ENCODE results near the gene GAREM1. TPM values are rescaled to one million over a fixed set of nuclear protein-coding genes. Genes with fewer than 3 reads are reported as not detected.

Gene GAREM1
- total RNA-seq, 5 donors from 2014 or later (not counting 1 experiment from before 2014, with no cell fraction given): 0.26 to 0.41 (median 0.33) TPM

DNA sequence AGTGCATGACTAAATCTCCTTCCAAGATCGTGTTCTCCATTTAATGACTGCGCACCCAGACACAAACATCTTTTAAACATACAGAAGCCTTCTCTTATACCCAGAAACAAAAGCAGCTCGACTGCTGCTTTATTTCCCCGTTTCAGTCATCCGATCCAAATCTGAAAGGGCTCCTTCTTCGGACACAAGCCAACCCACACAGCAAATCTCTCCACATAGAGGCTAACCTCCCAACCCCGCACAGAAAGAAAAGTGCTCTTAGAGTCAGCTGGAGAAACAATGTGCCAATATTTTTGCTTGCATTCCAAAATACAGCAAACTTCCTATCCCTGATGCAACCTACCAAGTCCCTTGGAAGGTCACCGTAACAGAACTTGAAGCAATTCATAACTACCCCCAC is 29.1 kb downstream of the GAREM1 start:
- CTCF ChIA-PET: interaction anchor here in 1 of 2 donors (0.5 kb wide), 1 partner anchor 184 kb away, joined by 4 read pairs; no protein-coding TSS in a partner anchor
- Mint-ChIP-seq H3K27me3 (peaks cover 4 to 17% of the 10 kb centered on the region in 2 donors), H3K9me3 (no peaks in the 10 kb centered on the region), H3K36me3 (no peaks in the 10 kb centered on the region), H3K4me1 (no peaks in the 10 kb centered on the region), H3K4me3 (no peak overlapping the region), H3K27ac (no peak overlapping the region)
- Histone ChIP-seq H3K36me3 (ENCODE audit: control insufficient read depth in 2 of 2, extremely low read depth in 1 of 2, insufficient read depth in 1 of 2, low read length in 1 of 2) (no peaks in the 10 kb centered on the region), H3K27ac (ENCODE audit: low read length) (no peak overlapping the region), H3K27me3 (replicated peaks in 1 of 2; ENCODE audit: control insufficient read depth in 2 of 2, extremely low read depth in 1 of 2, insufficient read depth in 2 of 2, low read length in 1 of 2) (no peaks in the 10 kb centered on the region), H3K4me3 (ENCODE audit: control insufficient read depth in 1 of 2, extremely low read depth in 1 of 2, low read length in 1 of 2) (no peak overlapping the region), H3K4me1 (ENCODE audit: control insufficient read depth in 1 of 2, extremely low read depth in 1 of 2, insufficient read depth in 2 of 2, low read length in 2 of 2) (no peaks in the 10 kb centered on the region), H3K9me3 (no peaks in the 10 kb centered on the region)
- WGBS (ENCODE audit: insufficient coverage): 86% methylated on average over 8 of the region's 8 CpGs
- DNase-seq (no peak), ATAC-seq (replicated peaks in 1 of 4) (no peak)
- POLR2A ChIA-PET: no interaction called here

DNA sequence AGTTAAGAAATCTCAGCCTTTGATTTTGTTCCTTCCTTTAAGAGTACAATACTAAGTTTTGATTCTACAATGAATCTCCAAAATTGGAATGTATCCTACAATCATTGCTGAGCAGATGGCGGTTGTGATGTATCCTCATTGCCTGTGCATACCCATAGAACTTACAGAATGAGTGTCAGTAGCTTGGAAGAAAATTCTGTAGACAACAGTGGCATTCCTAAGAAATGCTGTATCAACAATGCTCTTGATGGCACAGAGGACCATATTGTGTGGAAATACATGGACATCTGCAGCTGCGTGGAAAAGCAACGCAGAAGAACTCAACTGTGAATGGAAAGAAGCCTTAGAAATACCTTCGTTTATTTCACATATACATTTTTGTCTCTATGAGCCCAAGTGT is 30.2 kb downstream of the GAREM1 start:
- Mint-ChIP-seq H3K4me3 (no peak overlapping the region), H3K27ac (no peak overlapping the region), H3K4me1 (no peaks in the 10 kb centered on the region), H3K27me3 (peaks cover 4 to 17% of the 10 kb centered on the region in 2 donors), H3K36me3 (no peaks in the 10 kb centered on the region), H3K9me3 (no peaks in the 10 kb centered on the region)
- Histone ChIP-seq H3K4me1 (ENCODE audit: control insufficient read depth in 1 of 2, extremely low read depth in 1 of 2, insufficient read depth in 2 of 2, low read length in 2 of 2) (no peaks in the 10 kb centered on the region), H3K36me3 (ENCODE audit: control insufficient read depth in 2 of 2, extremely low read depth in 1 of 2, insufficient read depth in 1 of 2, low read length in 1 of 2) (no peaks in the 10 kb centered on the region), H3K9me3 (no peaks in the 10 kb centered on the region), H3K4me3 (ENCODE audit: control insufficient read depth in 1 of 2, extremely low read depth in 1 of 2, low read length in 1 of 2) (no peak overlapping the region), H3K27me3 (replicated peaks in 1 of 2; ENCODE audit: control insufficient read depth in 2 of 2, extremely low read depth in 1 of 2, insufficient read depth in 2 of 2, low read length in 1 of 2) (no peaks in the 10 kb centered on the region), H3K27ac (ENCODE audit: low read length) (no peak overlapping the region)
- ATAC-seq (replicated peaks in 1 of 4) (no peak), DNase-seq (no peak)
- CTCF ChIA-PET: interaction anchor here in 1 of 2 donors (0.6 kb wide), 1 partner anchor 888 kb away, joined by 3 read pairs; no protein-coding TSS in a partner anchor
- 100% methylated on average over 1 of the region's 4 CpGs for WGBS (ENCODE audit: insufficient coverage)
- POLR2A ChIA-PET: no interaction called here

DNA sequence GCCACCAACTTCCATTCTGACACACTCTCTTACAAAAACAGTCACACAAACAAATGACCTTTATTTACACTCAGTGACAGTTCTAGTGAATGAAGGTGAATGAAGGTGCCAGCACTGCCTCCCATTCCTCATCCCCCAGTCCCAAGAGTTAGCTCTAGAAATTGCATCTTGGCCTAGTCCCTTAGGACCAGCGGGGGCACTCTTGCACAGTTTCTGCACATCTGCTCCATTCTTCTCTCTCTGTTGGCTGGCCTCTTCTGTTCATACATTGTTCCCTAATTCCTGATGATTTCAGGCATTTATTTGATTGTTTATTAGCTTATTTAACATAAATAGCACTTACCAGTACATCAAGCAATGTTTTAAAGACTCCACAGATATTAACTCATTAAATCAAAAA is 30.9 kb downstream of the GAREM1 start:
- H3K4me1 ChIP-seq (ENCODE audit: control insufficient read depth in 1 of 2, extremely low read depth in 1 of 2, insufficient read depth in 2 of 2, low read length in 2 of 2): no peaks in the 10 kb centered on the region
- Mint-ChIP-seq H3K9me3 (no peaks in the 10 kb centered on the region), H3K27me3 (peaks cover 4 to 17% of the 10 kb centered on the region in 2 donors), H3K36me3 (no peaks in the 10 kb centered on the region), H3K4me3 (no peak overlapping the region), H3K4me1 (no peaks in the 10 kb centered on the region), H3K27ac (no peak overlapping the region)
- no peaks in the 10 kb centered on the region for H3K9me3 ChIP-seq
- no CpG with 5 or more reads among the region's 1 CpG for whole genome bisulfite sequencing (ENCODE audit: insufficient coverage)
- no peaks in the 10 kb centered on the region for H3K36me3 ChIP-seq (ENCODE audit: control insufficient read depth in 2 of 2, extremely low read depth in 1 of 2, insufficient read depth in 1 of 2, low read length in 1 of 2)
- ATAC-seq (replicated peaks in 1 of 4) (no peak), DNase-seq (peak in 1 of 35 experiments; percentile 5)
- no peak overlapping the region for H3K27ac ChIP-seq (ENCODE audit: low read length)
- ChIA-PET CTCF (interaction anchor here in 1 of 2 donors (0.6 kb wide), 1 partner anchor 888 kb away, joined by 3 read pairs; no protein-coding TSS in a partner anchor), POLR2A (no interaction called here)
- H3K27me3 ChIP-seq (replicated peaks in 1 of 2; ENCODE audit: control insufficient read depth in 2 of 2, extremely low read depth in 1 of 2, insufficient read depth in 2 of 2, low read length in 1 of 2): no peaks in the 10 kb centered on the region
- no peak overlapping the region for H3K4me3 ChIP-seq (ENCODE audit: control insufficient read depth in 1 of 2, extremely low read depth in 1 of 2, low read length in 1 of 2)

DNA sequence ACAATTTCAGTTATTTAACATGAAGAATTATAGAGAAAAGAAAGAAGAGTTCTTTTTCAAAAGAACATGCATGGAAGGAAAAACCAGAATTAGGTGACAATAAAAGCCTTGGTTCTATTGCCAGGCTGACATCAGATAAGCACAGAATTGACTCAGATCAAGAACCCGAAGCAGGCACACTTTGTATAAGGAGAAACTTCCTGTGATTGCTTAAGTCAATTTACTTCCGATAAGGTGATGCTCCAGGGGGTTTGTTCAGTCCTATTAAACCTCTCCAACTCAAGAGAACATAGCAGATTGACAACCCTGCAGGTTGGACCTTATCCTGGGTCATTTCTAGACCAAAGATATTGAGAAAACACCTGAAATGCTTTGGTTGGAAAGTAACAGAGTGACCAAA is 31.4 kb downstream of the GAREM1 start:
- no peak for ATAC-seq (replicated peaks in 1 of 4)
- H3K4me3 ChIP-seq (ENCODE audit: control insufficient read depth in 1 of 2, extremely low read depth in 1 of 2, low read length in 1 of 2): no peak overlapping the region

DNA sequence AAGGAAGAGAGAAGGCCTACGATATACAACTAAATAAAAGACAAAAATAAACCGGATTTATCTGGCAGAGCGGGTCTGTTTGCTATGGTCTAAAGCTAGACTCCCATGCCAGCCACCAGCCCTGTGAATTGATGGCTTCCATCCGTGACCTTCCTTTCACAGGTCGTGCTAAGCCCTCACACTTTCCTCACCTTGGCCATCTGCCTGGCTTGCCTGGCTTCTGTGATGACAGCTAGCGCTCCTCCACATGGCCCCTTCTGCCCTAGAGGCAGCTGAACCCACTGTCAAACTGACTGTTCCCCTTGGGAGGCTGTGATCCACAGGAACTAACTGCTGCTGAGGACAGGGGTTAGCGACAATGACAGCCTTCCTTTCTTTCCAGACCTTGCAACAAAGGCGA is 32.5 kb downstream of the GAREM1 start:
- Mint-ChIP-seq H3K4me1 (no peaks in the 10 kb centered on the region), H3K36me3 (no peaks in the 10 kb centered on the region), H3K9me3 (no peaks in the 10 kb centered on the region), H3K27me3 (peaks cover 4 to 13% of the 10 kb centered on the region in 2 donors), H3K4me3 (no peak overlapping the region), H3K27ac (no peak overlapping the region)
- DNase-seq: no peak
- CTCF ChIA-PET: no interaction called here
- H3K4me1 ChIP-seq (ENCODE audit: control insufficient read depth in 1 of 2, extremely low read depth in 1 of 2, insufficient read depth in 2 of 2, low read length in 2 of 2): no peaks in the 10 kb centered on the region
- ATAC-seq (replicated peaks in 1 of 4): no peak
- H3K27ac ChIP-seq (ENCODE audit: low read length): no peak overlapping the region
- WGBS (ENCODE audit: insufficient coverage): 72% methylated on average over 7 of the region's 8 CpGs
- no peaks in the 10 kb centered on the region for H3K9me3 ChIP-seq
- POLR2A ChIA-PET: no interaction called here
- H3K27me3 ChIP-seq (replicated peaks in 1 of 2; ENCODE audit: control insufficient read depth in 2 of 2, extremely low read depth in 1 of 2, insufficient read depth in 2 of 2, low read length in 1 of 2): no peaks in the 10 kb centered on the region
- no peaks in the 10 kb centered on the region for H3K36me3 ChIP-seq (ENCODE audit: control insufficient read depth in 2 of 2, extremely low read depth in 1 of 2, insufficient read depth in 1 of 2, low read length in 1 of 2)
- H3K4me3 ChIP-seq (ENCODE audit: control insufficient read depth in 1 of 2, extremely low read depth in 1 of 2, low read length in 1 of 2): no peak overlapping the region

More for the DNA sequence above, 31.4 kb downstream of the GAREM1 start:
- Histone ChIP-seq H3K4me1 (ENCODE audit: control insufficient read depth in 1 of 2, extremely low read depth in 1 of 2, insufficient read depth in 2 of 2, low read length in 2 of 2) (no peaks in the 10 kb centered on the region), H3K36me3 (ENCODE audit: control insufficient read depth in 2 of 2, extremely low read depth in 1 of 2, insufficient read depth in 1 of 2, low read length in 1 of 2) (no peaks in the 10 kb centered on the region), H3K27ac (ENCODE audit: low read length) (no peak overlapping the region), H3K9me3 (no peaks in the 10 kb centered on the region), H3K27me3 (replicated peaks in 1 of 2; ENCODE audit: control insufficient read depth in 2 of 2, extremely low read depth in 1 of 2, insufficient read depth in 2 of 2, low read length in 1 of 2) (no peaks in the 10 kb centered on the region)
- DNase-seq: no peak
- Mint-ChIP-seq H3K27ac (no peak overlapping the region), H3K27me3 (peaks cover 4 to 17% of the 10 kb centered on the region in 2 donors), H3K4me1 (no peaks in the 10 kb centered on the region), H3K36me3 (no peaks in the 10 kb centered on the region), H3K9me3 (no peaks in the 10 kb centered on the region), H3K4me3 (no peak overlapping the region)
- ChIA-PET POLR2A (no interaction called here), CTCF (no interaction called here)
- no CpG with 5 or more reads among the region's 2 CpGs for WGBS (ENCODE audit: insufficient coverage)

DNA sequence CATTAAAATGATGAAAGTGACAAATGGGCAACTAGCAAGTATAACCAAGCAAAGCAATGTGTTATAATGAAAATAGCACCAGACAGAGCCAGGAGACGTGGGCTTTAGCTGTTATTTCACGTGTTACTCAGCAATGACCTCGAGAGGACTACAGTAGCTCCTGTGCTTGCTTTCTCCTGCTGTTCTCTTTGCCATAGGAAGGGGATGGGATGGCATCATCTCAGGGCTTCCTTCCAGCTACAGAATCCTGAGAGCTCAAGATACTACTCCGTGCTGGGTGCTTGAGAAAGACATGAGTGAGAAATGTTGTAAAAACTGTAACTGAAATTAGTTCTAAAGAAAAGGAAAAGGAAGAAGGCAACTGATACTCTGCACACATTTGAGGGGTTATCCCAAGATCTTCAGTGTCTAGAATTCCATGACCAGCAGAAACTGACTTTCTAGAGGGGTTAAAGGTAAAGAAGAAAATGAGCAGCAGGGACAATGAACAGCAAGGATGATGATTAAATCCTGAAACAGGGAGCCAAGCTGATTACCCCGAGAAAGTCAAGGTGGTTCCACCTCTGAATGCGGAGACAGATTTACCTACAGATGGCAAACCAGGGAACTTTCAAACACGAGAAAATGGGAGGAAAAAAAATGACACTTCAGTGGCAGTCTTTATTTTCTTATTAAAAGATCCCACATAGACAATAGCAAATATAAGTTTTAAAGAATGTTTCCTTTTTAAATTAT is 33.4 kb downstream of the GAREM1 start:
- Mint-ChIP-seq H3K4me1 (no peaks in the 10 kb centered on the region), H3K36me3 (no peaks in the 10 kb centered on the region), H3K27me3 (peaks cover 10 to 20% of the 10 kb centered on the region in 2 donors), H3K4me3 (no peak overlapping the region), H3K9me3 (peaks cover 0 to 7% (median 6%) of the 10 kb centered on the region in 3 donors), H3K27ac (no peak overlapping the region)
- ATAC-seq (replicated peaks in 1 of 4): no peak
- H3K27me3 ChIP-seq (replicated peaks in 1 of 2; ENCODE audit: control insufficient read depth in 2 of 2, extremely low read depth in 1 of 2, insufficient read depth in 2 of 2, low read length in 1 of 2): no peaks in the 10 kb centered on the region
- POLR2A ChIA-PET: no interaction called here
- 45% methylated on average over 4 of the region's 7 CpGs for WGBS (ENCODE audit: insufficient coverage)
- H3K4me3 ChIP-seq (ENCODE audit: control insufficient read depth in 1 of 2, extremely low read depth in 1 of 2, low read length in 1 of 2): no peak overlapping the region
- H3K27ac ChIP-seq (ENCODE audit: low read length): no peak overlapping the region
- no peaks in the 10 kb centered on the region for H3K9me3 ChIP-seq
- CTCF ChIA-PET: no interaction called here
- DNase-seq: no peak
- H3K36me3 ChIP-seq (ENCODE audit: control insufficient read depth in 2 of 2, extremely low read depth in 1 of 2, insufficient read depth in 1 of 2, low read length in 1 of 2): no peaks in the 10 kb centered on the region
- H3K4me1 ChIP-seq (ENCODE audit: control insufficient read depth in 1 of 2, extremely low read depth in 1 of 2, insufficient read depth in 2 of 2, low read length in 2 of 2): no peaks in the 10 kb centered on the region

All from T-cell (primary cell).